MM.1S (cell line): ENCODE data around the gene DYNC1I1.

ENCODE experiments used
- DNase-seq: peaks from one replicate; pipeline ENCODE4 v3.0.0-alpha.2; 2015
- H2AFZ ChIP-seq: fragments of 300-600 bp; sonication (generic); 2 replicates; pipeline ENCODE4 v1.6.0; 2016; ENCODE audit warnings: antibody characterized with exemption, low read length
- H3F3A ChIP-seq: fragments of 300-600 bp; sonication (generic); 2 replicates; pipeline ENCODE4 v1.6.1; 2016; ENCODE audit warnings: mild to moderate bottlenecking, antibody characterized with exemption, low read length, moderate library complexity, mixed read lengths; ENCODE audit not compliant: insufficient read depth
- H3K27ac ChIP-seq: fragments of 300-600 bp; sonication (generic); 2 replicates; pipeline ENCODE4 v1.5.1; 2016; ENCODE audit warnings: mild to moderate bottlenecking, low read length
- H3K27me3 ChIP-seq: fragments of 300-600 bp; sonication (generic); replicated peaks from 2 replicates; pipeline ENCODE4 v1.6.0; 2016; ENCODE audit warnings: low read length; ENCODE audit not compliant: insufficient read depth
- H3K36me3 ChIP-seq: fragments of 300-600 bp; sonication (generic); replicated peaks from 2 replicates; pipeline ENCODE4 v1.6.1; 2016; ENCODE audit warnings: mild to moderate bottlenecking, low read length, mixed read lengths; ENCODE audit not compliant: insufficient read depth
- H3K4me1 ChIP-seq: fragments of 300-600 bp; sonication (generic); 2 replicates; pipeline ENCODE4 v1.6.1; 2016; ENCODE audit warnings: low read length, mixed read lengths
- H3K4me2 ChIP-seq: fragments of 300-600 bp; sonication (generic); 2 replicates; pipeline ENCODE4 v1.6.0; 2016; ENCODE audit warnings: low read depth, low read length
- H3K4me3 ChIP-seq: fragments of 300-600 bp; sonication (generic); 2 replicates; pipeline ENCODE4 v1.5.1; 2016; ENCODE audit warnings: low read length, mixed read lengths
- H3K79me2 ChIP-seq: fragments of 300-600 bp; sonication (generic); 2 replicates; pipeline ENCODE4 v1.6.1; 2016; ENCODE audit warnings: mixed run types, low read length, mixed read lengths
- H3K9ac ChIP-seq: fragments of 300-600 bp; sonication (generic); 2 replicates; pipeline ENCODE4 v1.6.1; 2016; ENCODE audit warnings: low read length, mixed read lengths
- H3K9me2 ChIP-seq: fragments of 300-600 bp; sonication (generic); replicated peaks from 2 replicates; pipeline ENCODE4 v1.6.1; 2016; ENCODE audit warnings: mild to moderate bottlenecking, low read length, mixed read lengths; ENCODE audit not compliant: insufficient read depth
- H3K9me3 ChIP-seq: fragments of 300-600 bp; sonication (generic); replicated peaks from 2 replicates; pipeline ENCODE4 v1.6.1; 2016; ENCODE audit warnings: mild to moderate bottlenecking, low read length, mixed read lengths; ENCODE audit not compliant: insufficient read depth
- H4K20me1 ChIP-seq: fragments of 300-600 bp; sonication (generic); 2 replicates; pipeline ENCODE4 v1.6.1; 2016; ENCODE audit warnings: mild to moderate bottlenecking, low read length, moderate library complexity, mixed read lengths; ENCODE audit not compliant: insufficient read depth
- EZH2 ChIP-seq: fragments of 300-600 bp; sonication (generic); optimal IDR thresholded peaks from 2 replicates; pipeline ENCODE3; 2017; ENCODE audit warnings: low read depth, mild to moderate bottlenecking, antibody characterized with exemption, low read length, mixed read lengths
- EZH2phosphoT487 ChIP-seq: fragments of 300-600 bp; sonication (generic); IDR thresholded peaks from 2 replicates; pipeline ENCODE4 v1.6.1; 2018; ENCODE audit warnings: antibody characterized with exemption, low read length
- TF ChIP-seq, protein P1 (sequence below): fragments of 300-600 bp; sonication (generic); IDR thresholded peaks from 2 replicates; pipeline ENCODE4 v1.5.1; 2016; ENCODE audit warnings: antibody characterized with exemption, low read length, mixed read lengths

The DYNC1I1 gene

DNA sequence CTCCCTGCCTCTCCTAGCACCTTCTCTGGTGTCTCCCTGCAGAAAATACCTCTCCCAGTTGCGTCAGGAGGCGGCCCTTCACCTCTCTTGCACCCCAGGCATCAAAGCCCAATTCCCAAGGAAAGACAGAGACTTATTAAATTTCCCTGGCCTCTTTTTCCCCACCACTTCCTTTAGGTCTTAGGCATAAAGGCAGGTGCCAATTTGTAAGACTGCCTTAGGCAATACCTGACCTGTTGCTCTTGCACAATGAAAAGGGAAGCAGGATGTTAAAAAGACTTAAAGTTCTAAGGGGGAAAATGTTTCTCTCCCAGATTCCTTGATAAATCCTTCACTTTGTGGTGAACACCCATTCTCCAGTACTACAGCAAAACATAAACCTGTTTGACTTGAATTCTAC lies 362.9 kb downstream of the DYNC1I1 start:
- Histone ChIP-seq H3F3A (no peaks in the 10 kb centered on the region), H3K4me2 (no peak overlapping the region), H3K79me2 (no peaks in the 10 kb centered on the region), H3K9me2 (no peaks in the 10 kb centered on the region), H2AFZ (no peak overlapping the region), H3K27me3 (no peaks in the 10 kb centered on the region), H3K36me3 (no peaks in the 10 kb centered on the region), H3K9me3 (no peaks in the 10 kb centered on the region), H4K20me1 (no peaks in the 10 kb centered on the region), H3K4me3 (no peak overlapping the region), H3K9ac (no peak overlapping the region), H3K27ac (no peak overlapping the region), H3K4me1 (no peaks in the 10 kb centered on the region)
- TF ChIP-seq EZH2 (no peak), EZH2phosphoT487 (no peak)
- TF ChIP-seq, protein P1, sequence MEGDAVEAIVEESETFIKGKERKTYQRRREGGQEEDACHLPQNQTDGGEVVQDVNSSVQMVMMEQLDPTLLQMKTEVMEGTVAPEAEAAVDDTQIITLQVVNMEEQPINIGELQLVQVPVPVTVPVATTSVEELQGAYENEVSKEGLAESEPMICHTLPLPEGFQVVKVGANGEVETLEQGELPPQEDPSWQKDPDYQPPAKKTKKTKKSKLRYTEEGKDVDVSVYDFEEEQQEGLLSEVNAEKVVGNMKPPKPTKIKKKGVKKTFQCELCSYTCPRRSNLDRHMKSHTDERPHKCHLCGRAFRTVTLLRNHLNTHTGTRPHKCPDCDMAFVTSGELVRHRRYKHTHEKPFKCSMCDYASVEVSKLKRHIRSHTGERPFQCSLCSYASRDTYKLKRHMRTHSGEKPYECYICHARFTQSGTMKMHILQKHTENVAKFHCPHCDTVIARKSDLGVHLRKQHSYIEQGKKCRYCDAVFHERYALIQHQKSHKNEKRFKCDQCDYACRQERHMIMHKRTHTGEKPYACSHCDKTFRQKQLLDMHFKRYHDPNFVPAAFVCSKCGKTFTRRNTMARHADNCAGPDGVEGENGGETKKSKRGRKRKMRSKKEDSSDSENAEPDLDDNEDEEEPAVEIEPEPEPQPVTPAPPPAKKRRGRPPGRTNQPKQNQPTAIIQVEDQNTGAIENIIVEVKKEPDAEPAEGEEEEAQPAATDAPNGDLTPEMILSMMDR: no peak
- DNase-seq: no peak

GRCh38 chr7:96136600-96137239 lies 364.4 kb downstream of the DYNC1I1 start:
- Histone ChIP-seq H3K4me1 (no peaks in the 10 kb centered on the region), H3K9me3 (no peaks in the 10 kb centered on the region), H4K20me1 (no peaks in the 10 kb centered on the region), H2AFZ (no peak overlapping the region), H3K4me3 (no peak overlapping the region), H3K4me2 (no peak overlapping the region), H3K27me3 (no peaks in the 10 kb centered on the region), H3K9ac (no peak overlapping the region), H3K36me3 (no peaks in the 10 kb centered on the region), H3K27ac (no peak overlapping the region), H3K9me2 (no peaks in the 10 kb centered on the region), H3F3A (no peaks in the 10 kb centered on the region), H3K79me2 (no peaks in the 10 kb centered on the region)
- DNase-seq: no peak
- TF ChIP-seq EZH2phosphoT487: no peak
- TF ChIP-seq EZH2: no peak
- TF ChIP-seq, protein P1: no peak

DNA sequence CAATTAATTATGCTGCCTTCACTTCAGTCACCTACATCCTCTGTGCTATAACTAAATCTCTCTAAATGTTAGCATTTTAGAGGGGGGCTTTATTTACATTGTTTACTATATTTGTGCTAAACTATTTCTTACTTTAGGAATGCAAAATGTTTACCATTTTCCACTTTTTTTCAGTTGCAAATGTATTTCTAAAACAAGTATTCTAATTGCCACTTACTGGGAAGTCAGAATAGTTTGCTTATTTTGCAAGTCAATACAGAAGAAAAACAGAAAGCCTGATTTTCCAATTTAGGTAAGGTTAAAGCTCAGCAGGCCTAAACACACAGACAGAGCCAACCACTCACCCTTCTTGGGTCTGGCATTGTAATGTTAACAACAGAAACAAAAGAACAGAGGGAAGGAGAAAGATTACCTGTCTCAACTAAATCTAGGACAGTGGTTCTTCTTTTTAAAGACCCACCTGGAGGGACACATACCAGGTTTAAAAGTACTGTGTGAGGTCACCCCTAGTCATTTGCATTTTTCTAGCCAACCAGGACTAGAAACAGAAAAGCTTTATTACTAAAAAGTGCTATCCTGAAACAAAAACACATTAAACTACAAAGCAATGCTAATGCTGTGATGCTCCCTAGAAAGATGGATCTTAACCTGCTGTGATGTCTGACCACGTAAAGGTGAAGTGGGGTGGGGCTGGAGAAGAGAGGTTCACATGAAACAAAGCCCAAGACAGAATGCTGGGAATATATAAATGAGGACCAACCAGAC lies 371.3 kb downstream of the DYNC1I1 start:
- H2AFZ ChIP-seq: no peak overlapping the region
- H3F3A ChIP-seq: no peaks in the 10 kb centered on the region
- H3K9ac ChIP-seq: no peak overlapping the region
- H3K4me2 ChIP-seq: no peak overlapping the region
- H3K79me2 ChIP-seq: no peaks in the 10 kb centered on the region
- H3K27me3 ChIP-seq: no peaks in the 10 kb centered on the region
- H3K4me3 ChIP-seq: no peak overlapping the region
- H3K4me1 ChIP-seq: no peaks in the 10 kb centered on the region
- H3K27ac ChIP-seq: no peak overlapping the region
- no peaks in the 10 kb centered on the region for H3K36me3 ChIP-seq
- DNase-seq: no peak
- no peaks in the 10 kb centered on the region for H3K9me3 ChIP-seq
- TF ChIP-seq EZH2phosphoT487 (no peak), EZH2 (no peak)
- TF ChIP-seq, protein P1: no peak
- no peaks in the 10 kb centered on the region for H3K9me2 ChIP-seq
- no peaks in the 10 kb centered on the region for H4K20me1 ChIP-seq
